ENCODE data around the gene MAGEA10.

- TF ChIP-seq CTCF (IDR thresholded peaks at IDR 0.05), result no peak
- TF ChIP-seq POLR2A (IDR thresholded peaks at IDR 0.05), result no peak
Measured at GRCh38 chrX:152149648-152150047, 11.3 kb upstream of the MAGEA10 start.

All from prostate gland (tissue), 2 donors.